ENCODE measurements around the gene WASHC3. TPM values are rescaled to one million over a fixed set of nuclear protein-coding genes. Genes with fewer than 3 reads are reported as not detected.

WASHC3 gene
- total RNA-seq, 1 experiment from 2014 or later: 29.7 TPM

DNA sequence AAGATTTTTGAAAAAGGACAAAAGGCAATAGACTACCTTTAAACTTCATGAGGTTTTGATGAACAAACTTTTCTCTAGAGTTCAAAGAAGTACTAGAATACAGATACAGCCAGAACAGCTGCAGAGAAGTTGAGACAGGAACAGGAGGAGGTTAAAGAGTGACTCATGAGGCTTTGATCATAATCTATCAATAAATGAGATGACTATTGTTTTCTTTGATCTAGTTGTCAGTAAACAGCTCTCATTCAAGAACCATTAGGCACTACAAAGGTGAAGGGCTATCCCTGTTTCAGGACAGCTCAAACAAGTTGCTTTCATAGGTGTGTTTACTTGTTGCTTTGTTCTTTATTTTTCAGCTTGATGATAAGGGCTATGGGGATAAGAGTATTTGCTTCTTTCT is 2.4 kb downstream of the WASHC3 start:
- Histone ChIP-seq H3K4me2 (no peak overlapping the region), H3K9me3 (ENCODE audit: insufficient read depth, low read depth) (no peaks in the 10 kb centered on the region), H2AFZ (no peak overlapping the region), H3K27me3 (ENCODE audit: insufficient read depth, low read depth) (no peaks in the 10 kb centered on the region), H3F3A (ENCODE audit: insufficient read depth, low read depth) (peaks cover 7% of the 10 kb centered on the region; the same call in 1 of the 2 replicates), H3K79me2 (ENCODE audit: low read depth) (no peaks in the 10 kb centered on the region), H3K4me3 (no peak overlapping the region), H3K27ac (no peak overlapping the region), H3K4me1 (replicated peaks; ENCODE audit: insufficient read depth) (peaks cover 6% of the 10 kb centered on the region; the same call in 1 of the 2 replicates), H3K36me3 (ENCODE audit: low read depth) (peaks cover 7% of the 10 kb centered on the region; the same call in 1 of the 2 replicates), H3K9me2 (ENCODE audit: insufficient read depth) (peaks cover 3% of the 10 kb centered on the region; the same call in 1 of the 2 replicates), H4K20me1 (ENCODE audit: insufficient read depth) (no peaks in the 10 kb centered on the region)
- BruUV-seq (replicated peaks): no TSS peak
- ChIA-PET CTCF (no interaction called here), POLR2A (ENCODE audit: unreplicated experiment) (interaction anchor here (0.6 kb wide), 1 partner anchor 77 kb away, joined by 4 read pairs; no protein-coding TSS in a partner anchor)
- no peak for DNase-seq
- TF ChIP-seq, protein P1, sequence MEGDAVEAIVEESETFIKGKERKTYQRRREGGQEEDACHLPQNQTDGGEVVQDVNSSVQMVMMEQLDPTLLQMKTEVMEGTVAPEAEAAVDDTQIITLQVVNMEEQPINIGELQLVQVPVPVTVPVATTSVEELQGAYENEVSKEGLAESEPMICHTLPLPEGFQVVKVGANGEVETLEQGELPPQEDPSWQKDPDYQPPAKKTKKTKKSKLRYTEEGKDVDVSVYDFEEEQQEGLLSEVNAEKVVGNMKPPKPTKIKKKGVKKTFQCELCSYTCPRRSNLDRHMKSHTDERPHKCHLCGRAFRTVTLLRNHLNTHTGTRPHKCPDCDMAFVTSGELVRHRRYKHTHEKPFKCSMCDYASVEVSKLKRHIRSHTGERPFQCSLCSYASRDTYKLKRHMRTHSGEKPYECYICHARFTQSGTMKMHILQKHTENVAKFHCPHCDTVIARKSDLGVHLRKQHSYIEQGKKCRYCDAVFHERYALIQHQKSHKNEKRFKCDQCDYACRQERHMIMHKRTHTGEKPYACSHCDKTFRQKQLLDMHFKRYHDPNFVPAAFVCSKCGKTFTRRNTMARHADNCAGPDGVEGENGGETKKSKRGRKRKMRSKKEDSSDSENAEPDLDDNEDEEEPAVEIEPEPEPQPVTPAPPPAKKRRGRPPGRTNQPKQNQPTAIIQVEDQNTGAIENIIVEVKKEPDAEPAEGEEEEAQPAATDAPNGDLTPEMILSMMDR (conservative IDR thresholded peaks at IDR 0.05): no peak
- TF ChIP-seq EZH2 (IDR thresholded peaks at IDR 0.05; ENCODE audit: low read depth): no peak
- intact Hi-C loops (cut with micrococcal nuclease; ENCODE audit: unreplicated experiment): no loop called here

- CTCF ChIA-PET: no interaction called here
- intact Hi-C loops (cut with micrococcal nuclease; ENCODE audit: unreplicated experiment): no loop called here
- TF ChIP-seq, protein P1 (conservative IDR thresholded peaks at IDR 0.05): no peak
- no peak for TF ChIP-seq EZH2 (IDR thresholded peaks at IDR 0.05; ENCODE audit: low read depth)
- Histone ChIP-seq H3F3A (ENCODE audit: insufficient read depth, low read depth) (no peaks in the 10 kb centered on the region), H3K9me2 (ENCODE audit: insufficient read depth) (peaks cover 3% of the 10 kb centered on the region; the same call in 1 of the 2 replicates), H3K4me1 (replicated peaks; ENCODE audit: insufficient read depth) (no peaks in the 10 kb centered on the region), H3K4me2 (no peak overlapping the region), H3K9me3 (ENCODE audit: insufficient read depth, low read depth) (no peaks in the 10 kb centered on the region), H3K27me3 (ENCODE audit: insufficient read depth, low read depth) (no peaks in the 10 kb centered on the region), H3K36me3 (ENCODE audit: low read depth) (peaks cover 7% of the 10 kb centered on the region; the same call in 1 of the 2 replicates), H3K27ac (no peak overlapping the region), H3K79me2 (ENCODE audit: low read depth) (no peaks in the 10 kb centered on the region), H4K20me1 (ENCODE audit: insufficient read depth) (no peaks in the 10 kb centered on the region), H3K4me3 (no peak overlapping the region), H2AFZ (no peak overlapping the region)
- no peak for DNase-seq
- POLR2A ChIA-PET (ENCODE audit: unreplicated experiment): no interaction called here
- no TSS peak for BruUV-seq (replicated peaks)
Observed at GRCh38 chr12:102054345-102054744, 7.4 kb downstream of the WASHC3 start.

GRCh38 chr12:102053062-102053349 is 8.8 kb downstream of the WASHC3 start:
- no peaks in the 10 kb centered on the region for H4K20me1 ChIP-seq (ENCODE audit: insufficient read depth)
- POLR2A ChIA-PET (ENCODE audit: unreplicated experiment): no interaction called here
- intact Hi-C loops (cut with micrococcal nuclease; ENCODE audit: unreplicated experiment): no loop called here
- peaks cover 3% of the 10 kb centered on the region; the same call in 1 of the 2 replicates for H3K36me3 ChIP-seq (ENCODE audit: low read depth)
- H3K27ac ChIP-seq: no peak overlapping the region
- H2AFZ ChIP-seq: no peak overlapping the region
- no TSS peak for BruUV-seq (replicated peaks)
- TF ChIP-seq, protein P1 (conservative IDR thresholded peaks at IDR 0.05): no peak
- no peak for TF ChIP-seq EZH2 (IDR thresholded peaks at IDR 0.05; ENCODE audit: low read depth)
- H3K27me3 ChIP-seq (ENCODE audit: insufficient read depth, low read depth): no peaks in the 10 kb centered on the region
- CTCF ChIA-PET: no interaction called here
- H3F3A ChIP-seq (ENCODE audit: insufficient read depth, low read depth): no peaks in the 10 kb centered on the region
- H3K4me1 ChIP-seq (replicated peaks; ENCODE audit: insufficient read depth): no peaks in the 10 kb centered on the region
- no peak overlapping the region for H3K4me2 ChIP-seq
- no peak for DNase-seq
- no peak overlapping the region for H3K4me3 ChIP-seq
- peaks cover 3% of the 10 kb centered on the region; the same call in 1 of the 2 replicates for H3K9me2 ChIP-seq (ENCODE audit: insufficient read depth)
- no peaks in the 10 kb centered on the region for H3K79me2 ChIP-seq (ENCODE audit: low read depth)
- H3K9me3 ChIP-seq (ENCODE audit: insufficient read depth, low read depth): no peaks in the 10 kb centered on the region
